Hepatic stellate cell (primary cell): ENCODE measurements around the gene AQP9.
"Not testable (repeated sequence)": the region's sequence is repeated elsewhere in the genome, so short reads cannot be mapped to it uniquely, and the experiment has no call there.

ENCODE experiments used
- DNase-seq: peaks from one replicate; pipeline ENCODE4 v3.0.0; 2011; ENCODE audit warnings: low spot score

The AQP9 gene

GRCh38 chr15:58179741-58180381 is 41.7 kb downstream of the AQP9 start:
- no peak for DNase-seq

GRCh38 chr15:58182460-58183163 is 44.4 kb downstream of the AQP9 start:
- DNase-seq = peak; percentile 42

- no peak for DNase-seq
Measured at GRCh38 chr15:58185439-58185838, 47.3 kb downstream of the AQP9 start.

DNA sequence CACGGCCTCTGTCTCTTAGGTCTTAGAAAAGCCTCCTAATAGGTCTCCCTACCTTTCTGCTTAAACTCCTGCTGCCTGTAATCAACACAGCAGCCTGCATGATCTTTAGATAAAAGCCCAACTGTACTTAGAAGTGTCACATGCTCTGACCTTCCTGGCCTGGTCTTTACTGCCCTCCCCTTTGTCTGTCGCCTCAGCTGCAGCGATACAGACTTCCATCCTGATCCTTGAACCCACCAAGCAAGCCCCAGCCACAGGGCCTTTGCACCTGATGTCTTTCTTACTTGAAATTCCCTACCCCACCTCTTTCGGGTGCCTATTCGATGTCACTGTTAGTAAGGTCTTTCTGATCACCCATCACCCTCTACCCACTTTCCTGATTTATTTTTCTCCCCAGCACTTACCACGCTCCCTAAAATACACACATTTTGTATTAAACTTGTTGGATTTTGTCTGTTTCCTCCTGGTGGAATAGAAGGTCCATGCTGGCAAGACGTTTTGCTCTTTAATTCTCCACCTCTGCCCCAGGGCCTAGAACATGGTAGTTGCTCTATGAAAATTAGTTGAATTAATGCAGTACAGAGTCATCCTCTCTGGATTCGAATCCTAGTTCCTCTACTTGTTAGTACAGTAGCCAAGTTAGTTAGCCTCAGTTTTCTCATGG is 51.1 kb downstream of the AQP9 start:
- no peak for DNase-seq

DNA sequence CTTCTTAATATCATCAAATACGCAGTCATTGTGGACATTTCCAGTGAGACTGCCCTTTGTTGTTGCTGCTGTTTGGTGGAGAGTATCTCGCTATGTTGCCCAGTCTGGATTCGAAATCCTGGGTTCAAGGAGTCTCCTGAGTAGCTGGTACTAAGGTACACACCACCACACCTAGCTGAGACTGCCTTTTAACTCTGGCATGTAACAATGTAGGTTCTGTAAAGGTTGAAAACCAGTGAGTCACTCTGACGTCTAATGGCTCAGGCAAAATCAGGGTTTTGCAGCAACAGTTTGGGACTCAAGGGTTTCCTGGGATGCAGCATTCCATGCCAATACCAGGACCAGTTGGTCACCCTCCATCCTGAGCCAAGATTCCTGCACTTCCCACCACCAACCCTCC is 52.2 kb downstream of the AQP9 start:
- DNase-seq = no peak

DNA sequence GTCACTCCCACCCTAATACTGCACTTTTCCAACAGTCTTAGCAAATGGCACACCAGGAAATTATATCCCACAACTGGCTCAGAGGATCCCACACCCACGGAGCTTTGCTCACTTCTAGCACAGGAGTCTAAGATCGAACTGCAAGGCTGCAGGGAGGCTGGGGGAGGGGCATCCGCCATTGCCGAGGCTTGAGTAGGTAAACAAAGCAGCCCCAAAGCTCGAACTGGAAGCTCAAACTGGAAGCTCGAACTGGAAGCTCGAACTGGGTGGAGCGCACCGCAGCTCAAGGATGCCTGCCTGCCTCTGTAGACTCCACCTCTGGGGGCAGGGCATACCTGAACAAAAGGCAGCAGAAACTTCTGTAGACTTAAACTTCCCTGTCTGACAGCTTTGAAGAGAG is 55.5 kb downstream of the AQP9 start:
- not testable (repeated sequence) for DNase-seq

DNA sequence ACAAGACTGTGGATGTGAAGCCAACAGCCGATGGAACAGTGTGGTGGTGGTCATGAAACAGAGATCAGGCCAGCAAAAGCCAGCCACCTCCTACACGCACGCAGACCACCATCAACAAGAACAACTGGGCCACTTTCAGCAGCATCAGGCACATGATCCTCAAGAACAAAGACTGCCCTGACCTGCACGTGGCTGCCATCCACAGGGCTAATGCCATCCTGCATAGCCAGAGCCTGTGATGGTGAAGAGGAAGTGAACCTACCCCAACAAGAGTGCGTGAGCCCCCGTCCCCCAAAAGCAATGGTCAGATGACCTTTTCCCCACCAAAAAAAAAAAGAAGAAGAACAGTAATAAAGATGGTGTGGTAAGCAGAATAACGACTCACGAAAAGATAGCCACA is 62.6 kb downstream of the AQP9 start:
- DNase-seq = no peak

- no peak for DNase-seq
Measured at GRCh38 chr15:58201516-58201915, 63.3 kb downstream of the AQP9 start.

DNA sequence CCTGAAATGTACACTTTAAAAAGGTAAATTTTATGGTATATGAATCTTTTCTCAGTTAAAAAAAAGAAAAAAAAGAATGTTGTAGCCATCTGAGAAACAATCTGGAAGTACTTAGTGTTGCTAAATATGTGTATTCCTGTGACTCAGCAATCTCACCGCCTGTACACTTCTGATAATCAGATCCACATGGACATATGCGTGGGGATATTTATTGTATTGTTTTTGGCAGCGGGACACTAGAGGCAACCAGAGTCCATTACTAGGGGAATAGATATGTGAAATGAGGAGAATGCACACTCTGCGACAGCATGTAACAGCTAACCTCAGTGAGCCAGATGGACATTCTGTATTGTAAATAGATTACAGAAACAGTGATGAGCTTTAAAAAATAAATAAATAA is 65.4 kb downstream of the AQP9 start:
- peak; percentile 73 for DNase-seq

- DNase-seq = no peak
Measured at GRCh38 chr15:58206151-58206550, 68.0 kb downstream of the AQP9 start.

DNA sequence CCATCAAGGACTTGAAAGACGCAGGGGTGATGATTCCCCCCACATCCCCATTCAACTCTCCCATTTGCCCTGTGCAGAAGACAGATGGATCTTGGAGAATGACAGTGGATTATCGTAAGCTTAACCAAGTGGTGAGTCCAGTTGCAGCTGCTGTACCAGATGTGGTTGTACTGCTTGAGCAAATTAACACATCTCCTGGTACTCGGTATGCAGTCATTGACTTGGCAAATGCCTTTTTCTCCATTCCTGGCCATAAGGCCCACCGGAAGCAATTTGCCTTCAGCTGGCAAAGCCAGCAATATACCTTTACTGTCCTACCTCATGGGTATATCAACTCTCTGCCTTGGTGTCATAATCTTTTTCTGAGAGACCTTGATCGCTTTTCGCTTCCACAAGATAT is 70.0 kb downstream of the AQP9 start:
- DNase-seq = not testable (repeated sequence)

GRCh38 chr15:58209007-58209481 is 70.9 kb downstream of the AQP9 start:
- DNase-seq = not testable (repeated sequence)

DNA sequence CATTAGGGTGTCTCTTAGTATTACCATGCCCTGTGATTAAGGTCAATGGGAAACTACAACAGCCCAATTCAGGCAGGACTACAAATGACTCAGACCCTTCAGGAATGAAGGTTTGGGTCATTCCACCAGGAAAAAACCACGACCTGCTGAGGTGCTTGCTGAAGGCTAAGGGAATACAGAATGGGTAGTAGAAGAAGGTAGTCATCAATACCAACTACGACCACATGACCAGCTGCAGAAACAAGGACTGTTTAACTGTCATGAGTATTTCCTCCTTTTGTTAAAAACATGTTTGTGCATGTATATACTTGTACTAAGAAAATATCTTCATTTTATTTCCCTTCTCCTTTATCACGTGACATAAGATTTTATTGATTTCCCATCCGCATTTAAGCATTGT is 71.8 kb downstream of the AQP9 start:
- DNase-seq = not testable (repeated sequence)

GRCh38 chr15:58212909-58213526 is 74.8 kb downstream of the AQP9 start:
- peak; percentile 18 for DNase-seq

GRCh38 chr15:58213587-58214338 is 75.6 kb downstream of the AQP9 start:
- DNase-seq = no peak

DNA sequence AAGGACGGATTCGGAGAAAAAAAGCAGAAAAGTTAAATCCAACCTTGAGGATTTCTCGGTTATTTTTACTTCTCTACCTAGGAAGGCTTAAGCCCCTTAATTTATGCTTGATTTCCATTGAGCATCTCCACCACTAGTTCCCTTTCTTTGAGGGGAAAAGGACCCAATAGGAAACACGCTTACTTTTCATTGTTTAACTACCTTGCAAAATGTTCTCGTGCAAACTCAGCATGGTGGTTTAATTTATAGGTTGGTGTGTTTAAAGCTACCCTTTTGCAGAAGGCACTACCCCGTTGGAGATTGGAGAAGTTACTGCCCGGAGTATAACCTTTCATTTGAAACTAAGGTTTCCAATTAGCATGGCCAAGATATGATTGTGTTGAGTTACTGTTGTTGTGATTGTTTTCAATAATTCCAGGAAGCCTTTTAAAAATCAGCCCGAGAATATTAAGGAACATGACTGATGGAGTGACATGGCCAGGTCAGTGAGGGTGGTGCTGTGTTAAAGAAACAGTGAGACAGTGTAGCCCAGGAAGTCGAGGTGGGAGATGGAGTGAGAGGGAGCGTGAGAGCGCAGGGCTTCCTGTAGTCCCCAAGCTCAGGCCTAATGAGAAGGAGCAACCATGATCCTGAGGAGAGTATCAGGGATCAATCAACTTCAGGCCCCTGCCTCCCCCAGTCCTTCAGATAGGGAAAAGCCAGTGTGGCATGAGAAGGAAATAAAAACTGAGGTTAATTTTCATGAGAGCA is 76.6 kb downstream of the AQP9 start:
- no peak for DNase-seq

GRCh38 chr15:58217460-58217859 is 79.3 kb downstream of the AQP9 start:
- DNase-seq = no peak

DNA sequence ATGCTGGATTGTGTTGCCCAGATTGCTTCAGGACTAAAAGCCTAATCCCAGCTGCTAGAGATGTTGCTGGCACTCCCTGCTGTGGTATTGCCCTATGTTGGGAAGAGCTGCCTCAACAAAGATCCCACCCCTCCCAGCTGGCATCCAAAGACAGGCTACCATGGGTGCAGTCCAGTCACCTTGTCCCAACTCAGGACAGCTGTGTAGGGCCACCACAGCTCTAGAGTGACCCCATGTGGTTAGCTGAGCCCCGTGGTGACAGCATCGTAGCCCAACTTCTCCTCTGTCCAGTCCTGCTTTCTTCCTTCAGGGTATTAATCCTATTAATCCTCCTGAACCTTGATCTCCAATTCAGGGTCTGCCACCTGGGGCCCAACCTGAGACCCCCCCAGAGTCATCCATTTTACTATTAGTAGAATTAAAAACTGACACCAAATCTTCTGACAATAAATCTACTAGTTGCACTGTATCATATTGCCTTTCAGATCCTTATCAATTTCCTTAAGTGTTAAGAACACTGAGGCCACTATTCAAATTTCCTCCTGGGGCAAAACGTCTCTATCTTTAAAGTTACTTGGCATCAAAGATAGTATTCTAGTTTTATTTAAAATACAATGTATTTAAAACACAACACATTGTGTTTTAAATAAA is 83.5 kb downstream of the AQP9 start:
- peak; percentile 43 for DNase-seq

DNA sequence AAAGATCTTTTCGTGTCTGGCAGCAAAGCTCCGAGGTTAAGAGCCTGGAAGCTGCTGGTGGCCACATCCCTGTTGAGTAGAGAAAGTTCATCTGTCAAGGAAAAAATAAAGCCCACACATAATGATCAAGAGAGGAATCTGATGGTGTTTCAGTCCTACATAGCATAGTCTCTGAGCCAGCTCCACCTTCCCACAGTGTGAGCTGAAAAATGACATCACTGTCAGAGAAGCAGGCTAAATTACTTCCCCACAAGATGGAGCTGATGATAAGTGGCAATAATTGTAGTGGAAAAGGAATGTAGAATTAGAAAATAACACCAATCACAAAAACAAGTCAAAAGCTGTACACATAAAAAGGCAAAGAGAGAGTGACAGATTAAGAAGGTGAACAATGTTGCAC is 84.5 kb downstream of the AQP9 start:
- DNase-seq = no peak

DNA sequence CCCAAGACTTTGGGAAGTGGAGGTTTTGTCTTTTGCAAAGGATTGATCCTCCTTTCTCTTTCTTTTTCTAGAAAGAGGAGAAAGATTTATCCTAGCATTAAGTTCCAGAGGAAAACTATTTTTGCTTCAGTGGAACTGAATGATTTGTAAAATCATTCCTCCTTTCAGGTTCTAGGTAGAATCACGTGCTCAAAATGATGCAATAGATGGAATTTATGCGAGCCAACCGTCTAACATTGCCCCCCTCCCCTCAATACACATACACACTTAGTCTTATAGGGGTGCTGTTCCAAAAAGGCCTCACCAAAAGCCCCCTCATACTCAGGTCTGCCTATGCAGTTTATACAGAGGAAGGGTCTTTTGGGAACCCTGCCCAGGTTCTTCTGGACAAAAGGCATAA is 85.3 kb downstream of the AQP9 start:
- no peak for DNase-seq

DNA sequence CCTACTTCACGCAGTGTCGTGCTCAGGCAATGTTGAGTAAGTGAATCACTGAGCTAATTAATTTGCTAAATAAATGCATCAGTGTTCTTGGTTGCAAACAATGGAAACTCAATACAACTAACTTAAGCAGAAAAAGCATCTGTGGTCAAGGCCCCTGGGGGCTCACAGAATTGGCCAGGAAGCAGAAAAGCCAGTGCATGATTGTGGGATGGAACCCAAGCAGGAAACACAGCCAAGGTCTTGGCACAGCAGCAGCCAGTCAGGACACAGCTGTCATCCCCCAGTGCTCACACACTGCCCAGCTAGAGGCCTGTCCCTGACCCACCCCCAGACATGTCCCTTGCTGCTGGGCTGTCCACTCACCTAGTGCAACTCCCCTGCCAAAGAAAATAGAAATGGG is 85.9 kb downstream of the AQP9 start:
- DNase-seq = no peak
